ENCODE data around the gene TOM1L2.
"Not testable (repeated sequence)": the region's sequence is repeated elsewhere in the genome, so short reads cannot be mapped to it uniquely, and the experiment has no call there.

TOM1L2 gene

GRCh38 chr17:17942846-17943245 lies 29.4 kb downstream of the TOM1L2 start:
- no peak for DNase-seq

- no peak for DNase-seq
Measured at GRCh38 chr17:17941015-17941414, 31.2 kb downstream of the TOM1L2 start.

- no peak for DNase-seq
Measured at GRCh38 chr17:17940441-17940911, 31.7 kb downstream of the TOM1L2 start.

DNA sequence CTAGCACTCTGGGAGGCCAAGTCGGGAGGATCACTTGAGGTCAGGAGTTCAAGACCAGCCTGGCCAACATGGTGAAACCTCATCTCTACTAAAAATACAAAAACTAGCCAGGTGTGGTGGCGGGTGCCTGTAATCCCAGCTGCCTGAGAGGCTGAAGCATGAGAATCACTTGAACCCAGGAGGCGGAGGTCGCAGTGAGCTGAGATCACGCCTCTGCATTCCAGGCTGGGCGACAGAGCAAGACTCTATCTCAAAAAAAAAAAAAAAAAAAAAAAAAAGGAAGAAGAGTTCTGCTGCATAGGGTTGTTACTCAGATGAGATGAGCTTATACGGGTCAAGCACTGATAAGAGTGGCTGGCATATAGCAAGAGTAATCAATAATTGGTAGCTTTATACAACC lies 32.3 kb downstream of the TOM1L2 start:
- not testable (repeated sequence) for DNase-seq

DNA sequence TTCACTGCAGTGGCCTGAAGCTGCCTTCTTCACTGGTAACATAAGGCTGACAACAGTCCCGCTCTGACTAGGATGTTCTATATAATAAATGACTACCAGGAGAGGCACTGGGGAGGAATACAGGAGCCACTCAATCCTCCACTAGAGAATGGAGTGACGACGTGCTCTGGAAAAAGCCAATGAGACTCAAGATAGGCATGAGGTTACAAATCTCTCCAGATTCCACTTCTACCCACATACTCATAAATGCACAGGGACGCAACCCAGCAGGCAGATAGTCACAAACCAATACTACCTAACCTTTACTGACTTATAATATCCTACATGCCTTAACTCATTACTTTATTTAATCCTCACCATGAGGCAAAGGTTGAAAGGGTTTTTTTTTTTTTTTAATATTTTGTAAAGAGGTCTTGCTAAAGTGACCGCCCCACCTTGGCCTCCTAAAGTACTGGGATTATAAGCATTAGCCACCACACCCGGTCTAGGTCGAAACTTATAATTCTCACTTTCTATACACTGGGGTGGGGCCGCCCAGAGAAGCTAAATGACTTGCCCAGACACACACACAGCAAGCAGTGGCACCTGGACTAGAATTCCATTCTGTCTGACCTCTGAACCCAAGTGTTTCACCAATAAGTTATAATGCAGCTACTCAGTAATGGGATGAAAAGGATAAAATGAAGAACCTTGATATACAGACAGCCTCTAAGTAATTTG lies 33.7 kb downstream of the TOM1L2 start:
- DNase-seq: no peak

- no peak for DNase-seq
Measured at GRCh38 chr17:17937958-17938357, 34.2 kb downstream of the TOM1L2 start.

DNA sequence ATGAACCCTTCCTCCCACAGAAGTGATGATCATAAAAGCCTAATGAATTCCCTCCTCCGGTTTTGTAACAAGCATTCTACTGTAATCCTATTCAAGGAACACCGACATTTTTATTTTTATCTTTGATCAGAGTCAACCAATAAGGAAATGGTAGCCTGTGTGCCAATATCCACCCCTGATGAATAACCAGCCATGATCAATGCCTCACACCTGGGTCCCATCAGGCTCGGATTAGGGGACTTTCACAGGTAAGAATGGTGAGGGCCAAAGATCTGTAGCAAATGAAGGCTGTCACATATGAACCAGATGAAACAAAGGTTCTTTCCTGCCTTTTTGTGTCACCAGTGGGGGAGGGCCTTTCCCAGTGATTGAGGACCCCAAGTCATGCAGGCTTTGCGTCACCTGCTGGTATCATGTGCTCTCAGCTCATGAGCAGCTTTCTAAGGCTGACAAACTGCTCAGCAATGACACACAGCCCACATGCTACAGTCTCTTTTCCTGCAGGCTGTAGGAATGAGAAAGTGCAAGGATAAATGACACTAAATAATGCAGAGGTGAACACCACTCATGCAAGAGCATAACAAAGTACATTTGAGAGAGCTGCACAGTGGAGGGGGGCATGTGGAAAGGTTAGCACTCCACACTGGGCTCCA lies 34.9 kb downstream of the TOM1L2 start:
- DNase-seq: peak; percentile 67

- peak; percentile 93 for DNase-seq
Measured at GRCh38 chr17:17935321-17936271, 36.6 kb downstream of the TOM1L2 start.

GRCh38 chr17:17934806-17935205 lies 37.4 kb downstream of the TOM1L2 start:
- peak; percentile 54 for DNase-seq

GRCh38 chr17:17934214-17934613 lies 38.0 kb downstream of the TOM1L2 start:
- DNase-seq: no peak

GRCh38 chr17:17933775-17934174 lies 38.4 kb downstream of the TOM1L2 start:
- no peak for DNase-seq

- no peak for DNase-seq
Measured at GRCh38 chr17:17931159-17931558, 41.0 kb downstream of the TOM1L2 start.

DNA sequence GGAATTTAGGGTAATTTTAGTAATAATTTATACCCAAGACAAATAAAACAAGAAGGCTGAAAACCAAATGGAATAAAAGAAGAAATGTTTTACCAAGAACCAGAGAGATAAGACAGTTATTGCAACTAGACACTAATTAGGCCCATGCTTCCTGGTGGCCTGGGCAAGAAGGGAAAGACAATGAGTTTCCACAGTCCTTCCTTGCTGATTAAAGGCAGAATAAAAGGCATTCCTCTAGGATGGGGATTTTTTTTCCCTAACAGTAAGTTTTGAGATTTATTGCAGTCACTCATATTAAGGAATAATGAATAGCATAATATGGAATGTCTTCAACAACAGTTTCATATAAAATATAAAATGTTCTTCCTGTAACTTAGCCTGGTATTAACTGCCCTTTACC lies 41.5 kb downstream of the TOM1L2 start:
- DNase-seq: no peak

GRCh38 chr17:17929655-17930380 lies 42.4 kb downstream of the TOM1L2 start:
- DNase-seq: no peak

- no peak for DNase-seq
Measured at GRCh38 chr17:17928398-17929287, 43.6 kb downstream of the TOM1L2 start.

GRCh38 chr17:17926840-17927449 lies 45.3 kb downstream of the TOM1L2 start:
- DNase-seq: no peak

DNA sequence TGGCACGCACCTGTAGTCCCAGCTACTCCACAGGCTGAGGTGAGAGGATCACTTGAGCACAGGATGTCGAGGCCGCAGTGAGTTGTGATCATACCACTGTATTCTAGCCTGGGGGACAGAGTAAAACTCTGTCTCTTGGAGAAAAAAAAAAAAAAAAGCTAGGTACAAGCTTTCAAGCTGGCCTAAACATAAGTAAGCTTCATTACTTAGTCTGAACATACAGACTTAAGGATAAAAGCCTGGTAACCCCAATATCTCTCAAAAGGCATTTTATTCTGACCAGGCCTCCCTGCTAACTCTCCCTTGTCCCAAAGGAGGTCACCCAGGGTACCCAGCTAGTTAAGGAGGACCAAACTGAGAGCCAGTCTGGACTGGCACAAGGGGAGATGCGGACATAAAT lies 46.2 kb downstream of the TOM1L2 start:
- DNase-seq: no peak

DNA sequence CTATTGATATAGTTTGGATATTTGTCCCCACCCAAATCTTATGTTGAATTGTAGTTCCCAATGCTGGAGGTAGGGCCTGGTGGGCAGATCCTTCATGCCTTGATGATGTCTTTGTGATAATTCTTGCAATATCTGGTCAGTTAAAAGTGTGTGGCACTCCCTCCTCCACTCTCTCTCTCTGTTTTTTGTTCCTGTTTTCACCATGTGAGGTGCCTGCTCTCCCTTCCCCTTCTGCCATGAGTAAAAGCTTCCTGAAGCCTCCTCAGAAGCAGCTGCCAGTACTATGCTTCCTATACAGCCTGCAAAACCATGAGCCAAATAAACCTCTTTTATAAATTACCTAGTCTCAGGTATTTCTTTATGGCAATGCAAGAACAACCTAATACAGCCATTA lies 47.3 kb downstream of the TOM1L2 start:
- DNase-seq: peak; percentile 37

DNA sequence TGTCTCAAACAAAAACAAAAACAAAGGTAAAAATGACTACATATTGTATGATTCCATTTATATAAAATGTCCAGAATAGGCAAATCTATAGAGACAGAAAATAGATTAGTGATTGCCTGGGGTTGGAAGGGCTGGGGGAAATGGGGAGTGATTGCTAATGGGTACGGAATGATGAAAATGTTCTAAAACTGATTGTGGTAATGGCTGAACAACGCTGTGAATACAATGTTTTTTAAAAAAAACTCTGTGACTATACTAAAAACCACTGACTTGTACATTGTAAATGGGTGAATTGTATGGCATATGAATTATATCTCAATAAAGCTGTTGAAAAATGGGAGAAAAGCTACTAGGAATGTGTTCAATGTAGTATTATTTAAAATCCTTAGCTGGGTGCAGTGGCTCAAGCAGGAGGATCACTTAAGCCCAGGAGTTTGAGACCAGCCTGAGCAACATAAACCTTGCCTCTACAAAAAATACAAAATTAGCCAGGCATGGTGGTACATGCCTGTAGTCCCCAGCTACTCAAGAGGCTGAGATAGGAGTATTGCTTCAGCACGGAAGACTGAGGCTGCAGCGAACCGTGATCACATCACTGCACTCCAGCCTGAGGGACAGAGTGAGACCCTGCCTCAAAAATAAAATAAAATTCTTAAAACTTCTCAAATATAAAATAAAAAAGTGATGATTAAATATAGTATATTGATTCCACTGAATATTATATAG lies 47.9 kb downstream of the TOM1L2 start:
- DNase-seq: no peak

- DNase-seq: no peak
Measured at GRCh38 chr17:17922070-17922614, 50.1 kb downstream of the TOM1L2 start.

All from inflammatory macrophage treated with lipopolysaccharide for 4 hours (primary cell).